Measurements from ENCODE around the gene TIGAR.

Gene TIGAR

GRCh38 chr12:4375449-4375848 is 54.4 kb downstream of the TIGAR start:
- DNase-seq (ENCODE audit: low read depth in 2 of 3, low spot score in 2 of 3) = no peak

GRCh38 chr12:4378772-4379171 is 57.8 kb downstream of the TIGAR start:
- no peak for DNase-seq (ENCODE audit: low read depth in 2 of 3, low spot score in 2 of 3)

- DNase-seq (ENCODE audit: low read depth in 2 of 3, low spot score in 2 of 3) = no peak
Observed at GRCh38 chr12:4379405-4379804, 58.4 kb downstream of the TIGAR start, which contains the start of gene FGF23. FGF23 (minus strand) TSS chr12:4379712; CDS start chr12:4379582, 130 bp downstream.

- DNase-seq (ENCODE audit: low read depth in 2 of 3, low spot score in 2 of 3) = no peak
Observed at GRCh38 chr12:4380332-4380731, 59.3 kb downstream of the TIGAR start.

- no peak for DNase-seq (ENCODE audit: low read depth in 2 of 3, low spot score in 2 of 3)
Observed at GRCh38 chr12:4383304-4383865, 62.4 kb downstream of the TIGAR start.

GRCh38 chr12:4386801-4387200 is 65.8 kb downstream of the TIGAR start:
- DNase-seq (ENCODE audit: low read depth in 2 of 3, low spot score in 2 of 3) = no peak

- no peak for DNase-seq (ENCODE audit: low read depth in 2 of 3, low spot score in 2 of 3)
Observed at GRCh38 chr12:4387607-4388006, 66.6 kb downstream of the TIGAR start.

- DNase-seq (ENCODE audit: low read depth in 2 of 3, low spot score in 2 of 3) = no peak
Observed at GRCh38 chr12:4388032-4388431, 67.0 kb downstream of the TIGAR start.

- no peak for DNase-seq (ENCODE audit: low read depth in 2 of 3, low spot score in 2 of 3)
Observed at GRCh38 chr12:4388662-4389061, 67.6 kb downstream of the TIGAR start.

GRCh38 chr12:4392223-4392742 is 71.3 kb downstream of the TIGAR start:
- no peak for DNase-seq (ENCODE audit: low read depth in 2 of 3, low spot score in 2 of 3)

- no peak for DNase-seq (ENCODE audit: low read depth in 2 of 3, low spot score in 2 of 3)
Observed at GRCh38 chr12:4393211-4393610, 72.2 kb downstream of the TIGAR start.

- no peak for DNase-seq (ENCODE audit: low read depth in 2 of 3, low spot score in 2 of 3)
Observed at GRCh38 chr12:4395818-4396217, 74.8 kb downstream of the TIGAR start.

GRCh38 chr12:4401117-4401516 is 80.1 kb downstream of the TIGAR start:
- no peak for DNase-seq (ENCODE audit: low read depth in 2 of 3, low spot score in 2 of 3)

- DNase-seq (ENCODE audit: low read depth in 2 of 3, low spot score in 2 of 3) = no peak
Observed at GRCh38 chr12:4402996-4403395, 82.0 kb downstream of the TIGAR start.

Data from activated CD8-positive, alpha-beta memory T cell treated with anti-CD3 and anti-CD28 coated beads for 48 hours (primary cell).